ENCODE measurements around the gene ZNF655.

ZNF655 gene

DNA sequence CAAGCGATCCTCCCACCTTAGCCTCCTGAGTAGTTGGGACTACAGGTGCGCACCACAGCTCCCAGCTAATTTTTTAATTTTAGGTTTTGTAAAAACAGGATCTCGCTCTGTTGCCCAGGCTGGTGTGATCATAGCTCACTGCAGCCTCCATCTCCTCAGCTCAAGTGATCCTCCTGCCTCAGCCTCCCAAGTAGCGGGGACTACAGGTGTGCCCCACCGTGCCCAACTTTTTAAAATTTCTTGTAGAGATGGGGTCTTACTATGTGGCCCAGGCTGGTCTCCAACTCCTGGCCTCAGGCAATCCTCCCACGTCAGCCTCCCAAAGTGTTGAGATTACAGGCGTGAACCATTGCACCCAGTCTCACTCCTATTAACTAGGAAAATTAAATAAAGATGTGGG is 47.1 kb downstream of the ZNF655 start:
- no peak for FAIRE-seq
- DNase-seq (ENCODE audit: insufficient read length, low spot score) = no peak

DNA sequence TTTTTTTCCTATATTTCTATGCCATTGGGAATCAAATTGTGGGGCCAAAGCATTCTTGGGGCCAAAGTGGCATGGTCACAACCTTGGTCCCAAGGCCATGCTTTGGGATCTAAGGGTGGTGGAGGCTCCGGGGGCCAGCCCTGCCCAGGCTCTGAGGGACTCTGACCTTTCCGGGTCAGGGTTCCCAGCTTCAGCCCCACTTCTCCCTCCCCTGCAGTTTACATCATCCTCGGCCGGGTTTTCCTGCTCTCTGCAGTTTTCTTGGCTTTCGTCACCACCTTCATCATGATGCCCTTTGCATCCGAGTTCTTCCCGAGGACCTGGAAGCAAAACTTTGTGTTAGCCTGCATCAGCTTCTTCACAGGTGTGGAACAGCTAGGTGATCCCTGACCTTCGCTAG is 48.1 kb downstream of the ZNF655 start:
- FAIRE-seq = no peak
- DNase-seq (ENCODE audit: insufficient read length, low spot score) = no peak

DNA sequence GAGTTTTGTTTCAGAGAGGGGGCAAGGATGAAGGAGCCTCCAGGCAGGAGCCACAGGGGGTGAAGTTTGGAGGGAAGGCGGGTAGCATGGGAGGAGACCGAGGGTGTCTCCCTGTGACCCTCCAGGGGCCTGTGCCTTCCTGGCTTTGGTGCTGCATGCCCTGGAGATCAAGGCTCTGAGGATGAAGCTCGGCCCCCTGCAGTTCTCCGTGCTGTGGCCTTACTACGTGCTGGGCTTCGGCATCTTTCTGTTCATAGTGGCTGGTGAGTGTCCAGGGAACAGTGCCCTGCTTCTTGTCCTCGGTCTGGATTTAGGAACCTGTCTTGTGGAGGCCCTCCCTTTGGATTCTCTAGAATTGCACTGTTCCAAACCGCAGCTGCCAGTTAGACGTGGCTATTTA is 49.1 kb downstream of the ZNF655 start:
- no peak for DNase-seq (ENCODE audit: insufficient read length, low spot score)
- FAIRE-seq = no peak

DNA sequence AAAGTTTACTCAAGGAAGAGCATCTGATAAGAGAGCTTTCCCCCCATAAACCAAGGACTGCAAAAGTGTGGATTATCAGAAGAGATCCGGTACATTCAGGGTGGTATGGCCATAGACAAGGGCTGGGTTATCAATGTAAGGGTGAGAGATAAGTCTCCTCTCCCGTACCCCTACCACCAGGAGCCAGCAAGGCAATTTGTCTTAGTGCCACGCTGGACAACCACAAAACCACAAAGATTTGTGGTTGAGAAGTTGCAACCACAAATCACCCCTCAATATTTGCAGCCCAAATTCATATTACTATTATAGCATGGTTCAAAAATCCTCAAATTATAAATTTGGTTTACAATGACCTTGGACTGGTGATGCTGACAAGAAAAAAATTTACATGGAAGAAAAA is 56.1 kb downstream of the ZNF655 start:
- no peak for FAIRE-seq
- no peak for DNase-seq (ENCODE audit: insufficient read length, low spot score)

DNA sequence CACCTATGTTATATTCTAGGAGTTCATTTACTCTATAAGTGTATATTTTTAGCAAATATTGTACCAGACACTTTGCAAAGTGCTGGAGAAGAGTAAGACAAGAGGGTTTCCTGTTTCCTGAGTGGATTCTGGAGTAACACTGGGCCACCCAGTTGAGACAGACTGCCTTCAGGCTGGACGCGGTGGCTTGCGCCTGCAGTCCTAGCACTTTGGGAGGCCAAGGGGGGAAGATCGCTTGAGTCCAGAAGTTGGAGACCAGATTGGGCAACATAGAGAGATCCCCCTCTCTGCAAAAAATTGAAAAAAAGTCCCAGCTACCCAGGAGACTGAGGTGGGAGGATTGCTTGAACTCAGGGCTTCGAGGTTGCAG is 57.5 kb downstream of the ZNF655 start:
- FAIRE-seq = no peak

DNA sequence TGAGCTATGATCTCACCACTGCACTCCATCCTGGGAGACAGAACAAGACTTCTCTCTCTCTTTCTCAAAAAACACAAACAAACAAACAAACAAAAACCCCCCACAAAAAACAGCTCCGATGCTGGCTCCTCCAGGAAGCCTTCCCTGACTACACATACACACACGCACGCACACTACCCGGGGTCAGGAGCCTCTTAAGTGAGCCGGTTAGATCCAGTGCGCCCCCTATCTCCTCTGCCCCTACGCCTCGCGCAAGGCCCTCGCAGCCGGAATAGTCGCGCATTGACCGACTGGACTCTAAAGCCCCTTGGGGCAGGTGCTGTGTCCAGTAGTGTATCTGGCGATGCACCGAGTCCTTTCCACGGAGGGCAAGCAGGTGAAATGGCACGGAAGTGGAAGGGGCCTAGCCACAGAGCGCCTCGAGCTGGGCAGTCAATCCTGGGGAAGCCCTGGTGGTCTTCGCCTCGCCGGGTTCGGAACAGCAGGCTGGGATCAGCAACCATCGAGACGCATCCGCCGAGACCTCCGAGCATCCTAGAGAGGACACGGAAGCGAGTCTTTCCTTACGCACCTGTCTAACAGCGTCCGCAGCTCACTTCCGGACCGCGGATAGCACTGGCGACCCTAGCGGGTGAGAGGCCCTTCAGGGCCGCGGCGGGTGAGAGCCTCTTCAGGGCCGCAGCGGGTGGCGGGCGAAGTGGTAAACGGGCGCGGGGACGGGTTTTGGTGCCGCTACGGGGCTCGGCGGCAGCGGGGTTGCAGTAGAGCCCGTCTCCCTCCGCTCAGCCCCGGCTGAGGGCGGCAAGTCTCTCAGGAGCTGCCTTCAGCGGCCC is 58.1 kb downstream of the ZNF655 start, which contains the start of gene ZSCAN25:
TSS of gene ZSCAN25 (plus strand) at position 588 of the 833 bp plus-strand sequence. CDS start 2,661 bp downstream, outside the sequence.
- FAIRE-seq (peak; percentile 97), DNase-seq (ENCODE audit: insufficient read length, low spot score) (peak; percentile 94)

More for the DNA sequence above, 57.5 kb downstream of the ZNF655 start:
- no peak for DNase-seq (ENCODE audit: insufficient read length, low spot score)

DNA sequence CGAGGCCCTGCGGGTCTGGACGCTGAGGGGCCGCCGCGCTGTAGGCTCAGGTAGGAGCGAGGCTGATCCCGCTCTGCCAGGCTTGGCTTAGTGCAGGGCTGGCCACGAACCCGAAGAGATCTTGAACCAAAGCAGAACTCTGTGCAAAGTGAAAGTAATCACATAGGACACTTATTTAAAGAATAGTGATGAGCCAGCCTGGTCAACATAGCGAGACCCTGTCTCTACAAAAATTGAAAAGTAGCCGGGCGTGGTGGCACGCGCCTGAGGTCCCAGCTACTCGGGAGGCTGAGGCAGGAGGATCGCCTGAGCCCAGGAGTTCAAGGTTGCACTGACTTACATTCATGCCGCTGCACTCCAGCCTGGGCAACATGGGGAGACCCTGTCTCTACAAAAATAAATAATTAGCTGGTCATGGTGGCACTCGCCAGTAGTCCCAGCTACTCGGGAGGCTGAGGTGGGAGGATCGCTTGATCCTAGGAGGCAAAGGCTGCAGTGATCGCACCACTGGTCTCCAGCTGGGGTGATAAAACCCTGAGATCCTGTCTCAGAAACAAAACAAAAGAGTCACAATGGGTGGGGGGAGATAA is 58.8 kb downstream of the ZNF655 start:
- DNase-seq (ENCODE audit: insufficient read length, low spot score) (no peak), FAIRE-seq (no peak)

DNA sequence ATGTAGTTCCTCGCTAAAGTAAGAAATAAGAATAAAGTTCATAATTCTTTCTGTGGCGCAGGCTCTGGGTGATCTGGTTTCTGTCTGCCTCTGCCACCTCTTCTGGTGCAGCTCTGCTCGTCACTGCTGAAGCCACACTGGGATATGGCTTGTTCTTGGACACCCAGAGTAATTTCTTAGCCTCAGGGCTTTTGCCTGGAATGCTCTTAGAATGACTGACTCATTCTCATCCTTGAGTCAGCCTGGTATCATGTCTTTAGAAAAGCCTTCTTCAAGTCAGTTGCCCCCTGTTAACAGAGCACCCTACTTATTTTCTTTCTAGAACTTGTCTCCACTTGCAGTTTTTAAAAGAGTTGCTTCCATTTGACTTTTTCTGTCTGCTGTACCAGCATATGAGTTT is 60.3 kb downstream of the ZNF655 start:
- FAIRE-seq (no peak), DNase-seq (ENCODE audit: insufficient read length, low spot score) (no peak)

DNA sequence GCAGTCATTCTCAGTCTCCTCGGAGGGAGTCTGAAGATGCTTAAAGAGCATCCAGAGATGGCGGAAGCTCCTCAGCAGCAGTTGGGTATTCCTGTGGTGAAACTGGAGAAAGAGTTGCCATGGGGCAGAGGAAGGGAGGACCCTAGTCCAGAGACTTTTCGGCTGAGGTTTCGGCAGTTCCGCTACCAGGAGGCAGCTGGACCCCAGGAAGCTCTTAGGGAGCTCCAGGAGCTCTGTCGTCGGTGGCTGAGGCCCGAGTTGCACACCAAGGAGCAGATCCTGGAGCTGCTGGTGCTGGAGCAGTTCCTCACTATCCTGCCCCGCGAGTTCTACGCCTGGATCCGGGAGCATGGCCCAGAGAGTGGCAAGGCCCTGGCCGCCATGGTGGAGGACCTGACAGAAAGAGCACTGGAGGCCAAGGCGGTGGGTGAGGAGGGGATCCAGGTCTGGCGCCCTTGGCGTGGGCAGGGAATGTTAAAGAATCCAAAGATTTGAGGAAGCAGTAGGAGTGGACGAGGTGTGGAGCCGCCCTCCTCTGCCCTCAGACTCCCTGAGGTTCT is 61.2 kb downstream of the ZNF655 start:
- DNase-seq (ENCODE audit: insufficient read length, low spot score) (no peak), FAIRE-seq (no peak)

DNA sequence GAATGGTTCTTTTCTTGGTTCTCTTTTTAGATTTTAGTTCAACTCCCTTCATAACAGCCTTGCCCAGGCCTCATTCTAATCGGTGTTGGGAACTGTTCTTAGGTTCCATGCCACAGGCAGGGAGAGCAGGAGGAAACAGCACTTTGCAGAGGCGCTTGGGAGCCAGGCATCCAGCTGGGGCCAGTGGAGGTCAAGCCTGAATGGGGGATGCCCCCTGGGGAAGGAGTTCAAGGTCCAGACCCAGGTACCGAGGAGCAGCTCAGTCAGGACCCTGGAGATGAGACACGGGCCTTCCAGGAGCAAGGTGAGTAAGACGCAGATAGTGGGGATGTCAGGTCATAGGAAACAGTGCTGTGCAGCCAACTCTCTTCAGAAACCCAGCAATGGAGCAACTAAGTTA is 62.8 kb downstream of the ZNF655 start:
- DNase-seq (ENCODE audit: insufficient read length, low spot score) (no peak), FAIRE-seq (no peak)

DNA sequence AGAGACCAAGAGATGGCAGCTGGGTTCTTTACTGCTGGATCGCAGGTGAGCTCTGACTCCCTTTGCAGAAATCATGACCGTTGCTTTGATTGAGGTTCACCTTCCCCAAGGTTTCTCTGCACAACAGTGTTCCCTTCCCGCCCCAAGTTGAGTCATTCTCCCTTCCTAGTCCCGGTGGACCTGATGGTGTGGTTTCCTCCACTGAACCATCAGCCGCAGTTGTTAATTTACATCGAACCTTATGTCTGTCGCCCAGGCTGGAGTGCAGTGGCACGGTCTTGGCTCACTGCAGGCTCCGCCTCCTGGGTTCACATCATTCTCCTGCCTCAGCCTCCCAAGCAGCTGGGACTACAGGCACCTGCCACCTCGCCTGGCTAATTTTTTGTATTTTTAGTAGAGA is 64.2 kb downstream of the ZNF655 start:
- DNase-seq (ENCODE audit: insufficient read length, low spot score) (no peak), FAIRE-seq (no peak)

DNA sequence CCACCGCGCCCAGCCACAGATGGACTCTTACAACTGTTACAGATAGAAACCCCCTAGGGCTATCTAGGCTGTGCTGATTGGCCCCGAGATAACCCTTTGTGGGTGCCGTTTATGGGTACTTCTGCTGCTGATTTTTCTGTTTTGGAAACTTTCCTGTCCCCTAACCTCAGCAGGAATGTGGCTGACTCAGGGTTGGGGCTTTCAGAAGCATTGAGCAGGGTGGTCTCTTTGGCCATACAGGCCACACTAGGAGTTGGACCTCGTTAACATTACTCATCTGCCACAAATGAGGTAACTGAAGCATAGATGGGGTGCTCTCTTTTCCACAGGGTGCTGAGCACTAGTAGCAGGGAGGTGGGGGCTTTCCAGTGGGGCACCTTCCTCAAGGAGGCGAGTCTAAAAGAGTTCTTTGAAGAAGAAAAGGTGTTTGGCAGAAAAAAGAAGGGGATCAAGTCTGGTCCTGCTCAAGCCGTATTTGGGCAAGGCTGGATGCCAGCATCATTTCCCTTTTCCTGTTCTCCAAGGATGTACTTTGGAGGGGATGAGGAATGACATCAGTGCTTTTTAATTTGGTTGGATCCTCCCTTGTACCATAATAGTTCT is 64.8 kb downstream of the ZNF655 start:
- FAIRE-seq (no peak), DNase-seq (ENCODE audit: insufficient read length, low spot score) (no peak)

DNA sequence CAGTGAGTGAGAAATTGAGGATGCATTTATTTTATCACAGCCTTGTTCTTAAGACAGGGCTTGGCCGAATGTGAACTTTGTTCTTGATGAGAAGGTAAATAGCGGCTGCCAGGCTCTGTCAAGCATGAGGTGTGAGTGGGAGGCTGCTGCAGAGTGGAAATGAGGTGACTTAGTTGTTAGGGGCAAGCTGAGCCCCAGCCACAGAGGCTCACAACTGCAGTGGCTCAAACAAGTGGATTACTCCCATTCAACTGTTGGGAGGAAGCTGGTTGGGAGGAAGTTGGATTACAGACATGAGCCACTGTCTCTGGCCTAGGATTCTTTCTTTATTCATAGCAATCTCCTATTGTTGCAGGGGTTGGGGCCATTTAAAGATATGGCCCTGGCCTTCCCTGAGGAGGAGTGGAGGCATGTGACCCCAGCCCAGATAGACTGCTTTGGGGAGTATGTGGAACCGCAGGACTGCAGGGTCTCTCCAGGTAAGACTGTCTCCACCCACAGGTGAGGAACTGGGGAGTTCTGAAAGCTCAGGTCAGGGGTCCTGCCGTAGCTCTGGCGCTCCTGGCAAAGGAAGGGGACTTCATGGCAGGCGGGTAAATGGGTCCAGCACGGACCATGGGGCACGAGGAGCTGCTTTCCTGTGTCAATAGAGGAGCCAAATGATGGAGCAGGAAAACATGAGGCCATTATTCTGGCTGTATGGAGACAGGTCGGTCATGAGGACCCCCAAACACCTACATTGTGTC is 65.4 kb downstream of the ZNF655 start:
- DNase-seq (ENCODE audit: insufficient read length, low spot score) (no peak), FAIRE-seq (no peak)

DNA sequence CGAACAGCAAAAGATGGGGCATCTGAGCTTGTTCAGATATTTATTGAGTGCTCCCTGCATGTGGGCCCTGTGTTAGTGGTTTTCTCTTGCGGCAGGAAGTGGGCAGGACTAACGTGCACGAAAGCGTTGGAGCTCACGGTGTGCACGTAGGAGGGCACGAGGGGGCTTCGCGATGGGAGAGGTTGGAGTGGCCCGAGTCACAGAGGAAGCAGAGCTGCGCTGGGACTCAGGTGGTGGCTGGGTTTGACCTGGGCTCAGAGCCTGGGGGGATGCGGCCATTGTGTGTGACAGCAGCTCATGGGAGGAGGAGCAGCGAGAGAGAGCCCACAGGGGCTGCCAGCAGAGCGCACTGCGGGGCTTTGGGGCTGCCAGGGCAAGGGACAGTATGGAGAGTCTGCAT is 66.0 kb downstream of the ZNF655 start:
- no peak for DNase-seq (ENCODE audit: insufficient read length, low spot score)
- FAIRE-seq = no peak

DNA sequence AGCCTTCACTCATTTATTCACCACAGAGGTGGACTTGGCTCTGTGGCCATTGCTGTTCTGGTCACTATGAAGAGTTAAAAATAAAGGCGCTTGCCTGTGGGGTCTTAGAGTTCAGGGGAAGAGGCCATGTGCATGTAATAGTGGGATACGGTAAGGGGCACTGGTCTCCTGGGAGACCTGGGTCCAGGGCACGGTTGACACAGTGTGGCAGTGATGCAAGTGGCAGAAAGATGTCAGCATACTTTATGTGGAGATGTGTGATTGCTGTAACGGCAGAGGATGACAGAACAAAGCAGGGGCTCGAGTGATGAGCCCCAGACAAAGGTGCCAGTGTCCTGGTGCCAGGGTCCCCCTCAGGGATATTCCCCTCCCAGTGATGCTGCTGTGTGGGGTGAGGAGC is 66.9 kb downstream of the ZNF655 start:
- DNase-seq (ENCODE audit: insufficient read length, low spot score) (no peak), FAIRE-seq (no peak)

DNA sequence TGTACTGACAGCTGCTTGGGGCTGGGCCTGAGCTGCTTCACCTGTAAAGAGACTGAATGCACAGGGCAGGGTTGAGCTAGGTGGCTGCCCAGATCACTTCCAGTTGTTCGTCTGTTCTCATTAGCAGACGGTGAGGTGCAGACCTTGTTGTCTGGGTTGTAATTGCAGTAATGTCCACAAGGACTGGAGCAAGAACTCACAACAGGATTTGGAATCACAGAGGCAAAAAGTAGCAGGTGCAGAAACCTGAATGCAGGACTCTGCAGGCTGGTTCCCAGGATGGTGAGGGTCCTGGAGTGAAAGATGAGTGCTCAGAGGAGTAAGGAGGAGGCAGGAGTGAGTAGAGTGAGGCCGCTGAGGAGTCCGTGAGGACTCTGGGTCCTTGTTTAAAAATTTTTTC is 67.5 kb downstream of the ZNF655 start:
- FAIRE-seq (no peak), DNase-seq (ENCODE audit: insufficient read length, low spot score) (no peak)

All from GM19239 (cell line).